AG04449 (cell line): ENCODE results near the gene CCDC138.

ENCODE experiments used
- CTCF ChIA-PET: fragments of 350-600 bp; formaldehyde crosslinking; extraction: SDS; loops from one replicate; lab custom pipeline; 2021; ENCODE audit warnings: antibody characterized with exemption; lab: Yijun Ruan, JAX
- POLR2A ChIA-PET: fragments of 400-600, 350-600 bp; formaldehyde crosslinking; extraction: SDS; loops from one replicate; lab custom pipeline; 2020; ENCODE audit warnings: antibody characterized with exemption, inconsistent platforms; lab: Yijun Ruan, JAX
- DNase-seq: peaks from one replicate; pipeline ENCODE4 v3.0.0-alpha.2; 2010; ENCODE audit warnings: low read depth, low spot score
- H3K4me3 ChIP-seq: 2 replicates; pipeline ENCODE4 v1.5.1; 2011; ENCODE audit warnings: low read depth, mild to moderate bottlenecking, control low read depth, low read length
- CTCF ChIP-seq: IDR thresholded peaks from one replicate; pipeline ENCODE4 v1.5.1; 2011; ENCODE audit warnings: mild to moderate bottlenecking, moderate library complexity, low read length, control low read depth, inconsistent platforms; ENCODE audit not compliant: insufficient read depth; ENCODE audit errors: missing control alignments

CCDC138 gene

DNA sequence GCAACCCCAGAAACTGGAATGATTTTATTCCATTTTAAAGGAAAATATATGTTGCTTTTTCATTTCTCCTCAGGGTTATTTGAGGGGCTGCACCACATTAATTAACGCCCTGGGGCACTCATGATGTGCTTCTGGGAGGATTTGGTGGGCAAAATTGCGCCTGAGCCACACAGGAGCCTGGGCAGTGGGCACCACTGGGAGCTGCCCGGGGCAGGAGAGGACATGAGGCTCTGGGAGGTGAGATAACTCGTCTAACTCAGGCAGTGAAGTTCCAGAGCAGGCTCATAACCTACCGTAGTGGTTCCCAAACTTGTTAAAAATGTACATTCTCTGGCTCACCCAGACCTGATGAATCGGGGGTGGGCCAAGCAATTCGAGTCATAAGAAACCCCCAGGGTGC, 134.1 kb downstream of the CCDC138 start:
- no peak for TF ChIP-seq CTCF
- H3K4me3 ChIP-seq, result no peak overlapping the region
- DNase-seq, result no peak
- ChIA-PET CTCF (interaction anchor here (2.9 kb wide), 1 partner anchor 8 kb away, joined by 17 read pairs; no protein-coding TSS in a partner anchor), POLR2A (no interaction called here)

DNA sequence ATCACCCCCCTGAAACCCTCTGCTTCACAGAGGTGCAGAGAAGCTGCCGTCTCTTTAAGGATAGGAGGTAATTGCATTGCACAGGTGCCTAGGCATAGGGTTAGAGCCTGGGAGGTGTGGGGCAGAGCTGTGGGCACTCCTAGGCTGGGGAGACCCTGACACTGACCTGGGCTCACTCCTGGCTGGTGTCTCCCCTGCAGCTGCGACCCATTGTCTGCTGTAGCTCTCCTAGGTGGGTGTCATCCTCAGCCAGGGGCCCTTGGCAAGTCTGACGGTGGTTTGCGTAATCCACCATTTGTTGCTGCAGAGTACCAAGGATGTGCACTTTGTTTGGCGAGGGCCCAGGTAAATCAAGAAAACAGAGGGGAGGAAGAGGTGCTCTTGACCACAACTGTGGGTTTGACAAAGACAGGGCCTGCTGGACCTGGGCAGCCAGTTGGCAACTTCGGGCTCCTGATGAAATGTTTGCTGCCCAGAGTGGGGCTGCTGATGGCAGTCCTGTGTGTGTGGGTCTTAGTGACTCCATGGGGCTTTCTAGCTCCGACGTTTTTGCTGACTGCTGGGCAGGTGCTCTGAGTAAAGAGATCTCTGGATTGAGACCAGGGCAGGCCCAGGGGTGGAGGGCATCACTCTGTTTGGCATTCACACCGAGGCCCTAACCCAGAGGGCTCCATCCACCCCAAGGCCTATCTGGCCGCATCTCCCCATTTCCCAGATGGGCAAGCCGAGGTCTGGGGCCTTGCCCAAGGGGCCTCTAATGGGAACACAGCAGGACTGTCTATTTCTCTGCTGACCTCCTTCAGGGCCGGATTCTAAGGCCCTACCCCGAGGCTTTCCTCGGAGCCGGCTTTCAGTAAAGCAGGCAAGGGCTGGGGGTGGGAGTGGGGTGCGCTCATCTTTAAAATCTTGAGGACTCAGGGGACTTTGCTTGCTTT, 134.8 kb downstream of the CCDC138 start:
- no peak overlapping the region for H3K4me3 ChIP-seq
- ChIA-PET CTCF (no interaction called here), POLR2A (no interaction called here)
- no peak for DNase-seq
- no peak for TF ChIP-seq CTCF

DNA sequence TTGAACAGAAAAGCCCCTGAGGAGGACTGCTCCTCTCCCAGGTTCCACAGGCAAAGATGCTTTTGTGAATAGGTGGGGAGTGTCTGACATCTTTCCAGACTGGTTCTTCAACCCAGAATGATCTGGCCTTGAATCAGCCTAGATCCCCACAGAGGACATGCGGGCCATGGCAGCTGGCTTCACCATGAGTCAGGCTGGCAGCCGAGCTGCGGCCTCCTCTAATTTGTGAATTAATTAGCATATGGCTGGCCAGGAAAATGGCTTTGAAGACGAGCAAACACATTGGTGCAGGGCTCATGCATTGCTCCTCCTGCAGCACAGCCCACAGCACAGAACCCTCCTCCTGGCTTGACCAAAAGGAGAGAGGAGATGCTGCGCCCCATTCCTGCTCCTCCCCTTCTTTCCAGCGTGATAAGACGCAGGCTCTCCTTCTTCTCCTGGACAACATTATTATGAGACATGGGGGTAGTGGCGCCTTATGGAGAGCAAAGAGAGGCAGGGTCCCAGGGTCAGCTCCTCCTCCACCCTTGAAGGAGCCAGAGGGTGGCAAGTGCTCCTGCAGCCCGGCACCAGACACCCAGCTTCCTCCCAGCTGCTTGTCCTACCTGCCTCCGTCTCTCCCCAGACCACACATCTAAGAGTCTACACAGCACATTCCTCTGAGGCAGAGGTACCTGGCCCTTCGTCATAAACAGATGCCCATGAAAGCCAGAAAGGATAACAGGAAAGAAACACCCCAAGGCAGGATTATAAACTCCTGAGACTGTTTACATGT, 135.8 kb downstream of the CCDC138 start:
- no peak for DNase-seq

DNA sequence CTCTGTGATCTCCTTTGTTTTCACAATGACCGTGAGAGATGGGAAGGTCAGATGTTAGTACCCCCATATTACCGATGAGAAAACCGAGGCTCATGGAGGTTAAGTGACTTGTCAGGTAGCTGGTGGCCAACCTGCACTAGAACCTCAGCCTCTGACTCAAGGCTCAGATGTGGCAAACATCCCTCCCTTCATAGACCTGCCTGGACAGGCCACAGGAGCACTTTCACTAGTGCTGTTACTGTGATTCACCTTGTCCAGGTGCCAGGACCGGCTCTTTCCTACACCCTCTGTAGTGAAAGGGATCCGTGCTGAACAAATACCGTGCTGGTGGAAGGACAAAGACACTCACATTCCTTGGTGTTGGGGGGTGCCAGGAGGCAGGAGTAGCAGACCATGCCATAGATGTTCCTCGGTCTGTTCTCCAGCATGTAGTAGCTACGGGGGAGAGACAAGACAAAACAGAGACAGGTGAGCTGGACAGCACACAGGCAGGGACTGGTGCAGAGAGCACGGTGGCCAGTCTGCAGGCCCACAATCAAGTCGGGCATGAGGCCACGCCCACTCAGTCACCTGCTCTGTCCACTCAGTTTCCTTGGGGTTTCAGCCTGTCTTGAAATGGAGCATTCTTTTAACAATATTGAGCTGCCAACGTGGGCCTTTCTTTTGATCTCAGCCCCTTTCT, 136.6 kb downstream of the CCDC138 start:
- H3K4me3 ChIP-seq, result no peak overlapping the region
- TF ChIP-seq CTCF, result no peak
- no peak for DNase-seq
- CTCF ChIA-PET, result no interaction called here
- POLR2A ChIA-PET, result no interaction called here

More for the DNA sequence above, 135.8 kb downstream of the CCDC138 start:
- CTCF ChIA-PET, result no interaction called here
- POLR2A ChIA-PET, result no interaction called here
- H3K4me3 ChIP-seq, result no peak overlapping the region
- no peak for TF ChIP-seq CTCF

DNA sequence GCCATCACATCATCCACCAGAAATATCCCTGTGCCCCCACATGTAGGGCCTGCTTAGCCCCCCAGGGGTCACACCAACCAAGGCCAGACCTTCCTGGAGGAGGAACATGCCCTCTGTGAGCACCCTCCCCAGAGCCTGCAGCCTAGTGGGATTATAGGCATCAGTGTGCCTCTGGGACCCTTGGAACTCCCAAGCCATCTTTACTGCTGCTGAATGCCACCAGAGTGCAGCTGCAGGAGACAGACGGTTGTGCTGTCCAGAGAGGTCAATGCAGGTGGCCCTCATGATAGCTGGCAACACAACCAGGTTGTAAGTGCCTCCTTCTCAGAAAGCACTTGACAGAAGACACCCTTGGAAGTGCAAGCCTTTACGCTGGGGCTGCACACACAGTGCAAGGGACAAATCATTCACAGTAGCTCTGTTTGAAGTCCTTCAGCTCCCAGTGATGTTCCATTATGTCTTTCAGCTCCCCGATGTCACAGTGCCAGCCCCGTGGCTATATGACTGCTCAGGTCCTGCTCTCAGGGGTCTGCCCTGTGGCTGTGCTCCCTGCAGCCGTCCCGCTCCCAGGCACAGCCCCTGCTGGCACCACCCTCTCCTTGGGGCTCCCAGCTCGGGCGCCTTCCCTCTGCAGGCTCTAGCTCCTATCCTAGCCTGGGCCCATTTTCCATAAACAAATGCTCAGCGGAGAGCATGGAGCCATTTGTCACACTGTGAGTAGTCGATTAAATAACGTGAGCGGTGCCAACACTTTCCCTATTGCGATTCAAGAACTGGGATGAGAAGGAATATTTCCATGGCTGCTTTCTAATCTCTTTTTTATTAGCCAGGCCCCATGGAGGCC, 137.4 kb downstream of the CCDC138 start:
- ChIA-PET POLR2A (no interaction called here), CTCF (no interaction called here)
- no peak overlapping the region for H3K4me3 ChIP-seq
- no peak for DNase-seq
- TF ChIP-seq CTCF, result no peak
